Right lobe of liver (tissue), 4 donors: ENCODE data around the gene NEK10.

ENCODE experiments used
- POLR2A ChIP-seq: fragments of 450-650 bp; IDR thresholded peaks from one replicate; pipeline ENCODE4 v1.6.1; 2017; ENCODE audit warnings: antibody characterized with exemption, mild to moderate bottlenecking
- TF ChIP-seq, protein P1 (sequence below), 4 donors: fragments of 200-600 bp in 3 of 4; fragments of 450-650 bp in 1 of 4; IDR thresholded peaks; one replicate each; pipeline versions ENCODE4 v1.5.1 to v1.8.0; 2016 to 2022; ENCODE audit warnings: antibody characterized with exemption in 4 of 4, mild to moderate bottlenecking in 2 of 4
- donor health status: DM: no; HTN: no; CAD: no.
- donor health status: DM: no; HTN: no; CAD: no.
- donor health status: DM: no; HTN: yes; CAD: no.

DNA sequence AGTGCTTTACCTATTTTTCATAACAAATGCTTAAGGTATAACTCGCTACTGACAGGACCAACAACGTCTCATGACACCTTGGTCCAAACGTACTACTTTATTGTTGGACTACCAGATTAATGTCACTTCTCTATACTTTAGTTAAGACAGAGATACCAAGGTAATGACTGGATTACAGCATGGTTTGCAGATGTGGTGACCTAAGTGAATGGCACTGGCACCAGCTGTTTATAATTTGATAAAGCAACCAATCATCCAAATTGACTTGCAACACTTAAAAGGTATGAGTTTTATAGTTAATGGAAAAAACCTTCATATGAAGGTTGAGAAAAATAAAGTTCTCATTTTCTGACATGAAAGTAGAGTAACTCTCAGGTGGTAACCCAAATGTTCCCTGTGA, 209.0 kb downstream of the NEK10 start:
- no peak for TF ChIP-seq POLR2A
- TF ChIP-seq, protein P1, sequence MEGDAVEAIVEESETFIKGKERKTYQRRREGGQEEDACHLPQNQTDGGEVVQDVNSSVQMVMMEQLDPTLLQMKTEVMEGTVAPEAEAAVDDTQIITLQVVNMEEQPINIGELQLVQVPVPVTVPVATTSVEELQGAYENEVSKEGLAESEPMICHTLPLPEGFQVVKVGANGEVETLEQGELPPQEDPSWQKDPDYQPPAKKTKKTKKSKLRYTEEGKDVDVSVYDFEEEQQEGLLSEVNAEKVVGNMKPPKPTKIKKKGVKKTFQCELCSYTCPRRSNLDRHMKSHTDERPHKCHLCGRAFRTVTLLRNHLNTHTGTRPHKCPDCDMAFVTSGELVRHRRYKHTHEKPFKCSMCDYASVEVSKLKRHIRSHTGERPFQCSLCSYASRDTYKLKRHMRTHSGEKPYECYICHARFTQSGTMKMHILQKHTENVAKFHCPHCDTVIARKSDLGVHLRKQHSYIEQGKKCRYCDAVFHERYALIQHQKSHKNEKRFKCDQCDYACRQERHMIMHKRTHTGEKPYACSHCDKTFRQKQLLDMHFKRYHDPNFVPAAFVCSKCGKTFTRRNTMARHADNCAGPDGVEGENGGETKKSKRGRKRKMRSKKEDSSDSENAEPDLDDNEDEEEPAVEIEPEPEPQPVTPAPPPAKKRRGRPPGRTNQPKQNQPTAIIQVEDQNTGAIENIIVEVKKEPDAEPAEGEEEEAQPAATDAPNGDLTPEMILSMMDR (IDR thresholded peaks at IDR 0.05), result no peak
